Memory B cell (primary cell): ENCODE data around the gene OTOG.

Experiments
- ATAC-seq: fragments of 150-1000 bp; cut with Tn5 transposase; 2 replicates; pipeline ENCODE4 v1.10.0; 2021; ENCODE audit warnings: low read depth, mild to moderate bottlenecking, moderate library complexity
- DNase-seq, 2 donors: peaks; one replicate each; pipeline ENCODE4 v3.0.0; 2022; ENCODE audit warnings: low spot score in 2 of 2
- H3K27ac Mint-ChIP-seq: one replicate; pipeline ENCODE4 v1.8.0; 2022; ENCODE audit warnings: mild to moderate bottlenecking, moderate library complexity, mixed read lengths
- H3K27me3 Mint-ChIP-seq: one replicate; pipeline ENCODE4 v1.8.0; 2022; ENCODE audit warnings: mixed read lengths
- H3K36me3 Mint-ChIP-seq: one replicate; pipeline ENCODE4 v1.8.0; 2022; ENCODE audit warnings: mild to moderate bottlenecking, mixed read lengths
- H3K4me1 Mint-ChIP-seq: one replicate; pipeline ENCODE4 v1.8.0; 2022; ENCODE audit warnings: mixed read lengths
- H3K4me3 Mint-ChIP-seq: one replicate; pipeline ENCODE4 v1.8.0; 2022; ENCODE audit warnings: mild to moderate bottlenecking, moderate library complexity, mixed read lengths
- H3K9me3 Mint-ChIP-seq: one replicate; pipeline ENCODE4 v1.8.0; 2022; ENCODE audit warnings: mixed read lengths

Gene OTOG

GRCh38 chr11:17547051-17547577 lies at the start of gene OTOG:
TSS of gene OTOG (plus strand) at chr11:17547259. CDS start at chr11:17547373, 114 bp downstream.
- H3K36me3 Mint-ChIP-seq = no peaks in the 10 kb centered on the region
- DNase-seq (no peak), ATAC-seq (no peak)
- H3K27ac Mint-ChIP-seq = no peak within 1 kb of the TSS
- no peaks in the 10 kb centered on the region for H3K9me3 Mint-ChIP-seq
- H3K4me3 Mint-ChIP-seq = no peak within 1 kb of the TSS
- H3K27me3 Mint-ChIP-seq = peaks cover 27% of the 10 kb centered on the region
- peaks cover 5% of the 10 kb centered on the region for H3K4me1 Mint-ChIP-seq

DNA sequence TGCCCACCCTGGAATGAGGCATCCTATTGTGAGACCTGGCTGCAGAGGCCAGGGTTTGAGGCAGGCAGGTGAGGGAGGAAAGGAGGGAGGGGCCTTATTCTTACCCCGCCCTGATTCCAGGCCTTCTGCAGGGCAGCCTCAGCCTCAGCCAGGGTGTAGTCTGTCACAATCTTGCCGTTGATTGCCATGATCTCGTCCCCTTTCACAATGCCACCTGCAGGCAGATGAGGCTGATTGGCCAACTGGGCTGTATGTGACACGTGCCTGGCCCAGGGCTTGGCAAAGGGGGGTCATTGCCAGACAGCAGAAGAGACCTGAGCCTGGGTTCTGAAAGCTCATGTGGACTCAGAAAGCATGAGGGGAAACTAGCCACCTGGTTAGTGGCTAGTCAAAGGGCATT lies 49.0 kb upstream of the OTOG start:
- no peaks in the 10 kb centered on the region for H3K9me3 Mint-ChIP-seq
- peak; percentile 39 for ATAC-seq
- H3K4me3 Mint-ChIP-seq = no peak overlapping the region
- no peak for DNase-seq
- no peak overlapping the region for H3K27ac Mint-ChIP-seq
- H3K36me3 Mint-ChIP-seq = no peaks in the 10 kb centered on the region
- H3K4me1 Mint-ChIP-seq = no peaks in the 10 kb centered on the region
- peaks cover 7% of the 10 kb centered on the region for H3K27me3 Mint-ChIP-seq

DNA sequence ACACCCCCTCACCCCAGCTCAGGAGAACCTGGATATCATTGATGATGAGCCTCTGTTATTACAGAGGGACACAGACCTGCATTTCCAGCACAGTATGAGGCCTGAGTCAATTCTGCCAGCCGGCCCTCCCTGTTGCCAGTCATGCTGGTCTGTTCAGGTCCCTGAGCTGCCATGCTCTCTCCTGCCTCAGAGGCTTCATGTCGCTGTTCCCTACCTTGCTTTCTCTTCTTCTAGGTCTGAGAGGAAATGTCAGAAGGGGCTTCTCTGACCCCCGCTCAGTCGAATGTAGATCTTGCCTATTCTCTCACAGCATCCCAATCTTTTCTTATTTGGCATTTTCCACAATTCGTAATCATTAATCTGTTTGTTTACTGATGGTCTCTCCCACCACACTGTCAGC lies 48.6 kb upstream of the OTOG start:
- Mint-ChIP-seq H3K4me3 (no peak overlapping the region), H3K36me3 (no peaks in the 10 kb centered on the region), H3K4me1 (no peaks in the 10 kb centered on the region), H3K9me3 (no peaks in the 10 kb centered on the region), H3K27ac (no peak overlapping the region), H3K27me3 (peaks cover 7% of the 10 kb centered on the region)
- ATAC-seq = no peak
- DNase-seq = no peak

DNA sequence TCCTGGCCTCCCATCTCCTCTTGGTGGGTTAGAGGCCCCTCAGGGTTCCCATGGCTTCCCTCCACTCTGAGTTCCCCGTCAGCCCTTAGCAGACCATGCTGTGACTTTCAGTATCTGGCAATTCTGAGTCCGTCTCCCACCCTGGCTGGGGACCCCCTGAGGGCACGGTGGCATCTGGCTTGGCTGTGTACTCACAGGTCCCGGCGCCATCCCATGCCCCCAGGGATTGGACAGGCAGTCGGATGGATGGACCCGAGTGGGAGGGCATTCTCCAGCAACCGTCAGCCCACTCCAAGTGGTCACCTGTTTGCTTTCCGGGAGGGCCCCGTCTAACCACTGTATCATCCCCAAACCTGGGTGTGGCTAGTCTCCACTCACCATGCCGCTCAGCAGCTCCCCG lies 46.4 kb upstream of the OTOG start:
- no peak overlapping the region for H3K4me3 Mint-ChIP-seq
- peaks cover 3% of the 10 kb centered on the region for H3K4me1 Mint-ChIP-seq
- no peak for DNase-seq
- no peaks in the 10 kb centered on the region for H3K36me3 Mint-ChIP-seq
- no peak for ATAC-seq
- peaks cover 7% of the 10 kb centered on the region for H3K27me3 Mint-ChIP-seq
- H3K9me3 Mint-ChIP-seq = no peaks in the 10 kb centered on the region
- no peak overlapping the region for H3K27ac Mint-ChIP-seq

- H3K4me3 Mint-ChIP-seq = no peak overlapping the region
- no peak overlapping the region for H3K27ac Mint-ChIP-seq
- DNase-seq (no peak), ATAC-seq (no peak)
- peaks cover 6% of the 10 kb centered on the region for H3K27me3 Mint-ChIP-seq
- no peaks in the 10 kb centered on the region for H3K36me3 Mint-ChIP-seq
- no peaks in the 10 kb centered on the region for H3K9me3 Mint-ChIP-seq
- H3K4me1 Mint-ChIP-seq = peaks cover 3% of the 10 kb centered on the region
These were observed 44.4 kb upstream of the OTOG start for GRCh38 chr11:17502630-17503029.

DNA sequence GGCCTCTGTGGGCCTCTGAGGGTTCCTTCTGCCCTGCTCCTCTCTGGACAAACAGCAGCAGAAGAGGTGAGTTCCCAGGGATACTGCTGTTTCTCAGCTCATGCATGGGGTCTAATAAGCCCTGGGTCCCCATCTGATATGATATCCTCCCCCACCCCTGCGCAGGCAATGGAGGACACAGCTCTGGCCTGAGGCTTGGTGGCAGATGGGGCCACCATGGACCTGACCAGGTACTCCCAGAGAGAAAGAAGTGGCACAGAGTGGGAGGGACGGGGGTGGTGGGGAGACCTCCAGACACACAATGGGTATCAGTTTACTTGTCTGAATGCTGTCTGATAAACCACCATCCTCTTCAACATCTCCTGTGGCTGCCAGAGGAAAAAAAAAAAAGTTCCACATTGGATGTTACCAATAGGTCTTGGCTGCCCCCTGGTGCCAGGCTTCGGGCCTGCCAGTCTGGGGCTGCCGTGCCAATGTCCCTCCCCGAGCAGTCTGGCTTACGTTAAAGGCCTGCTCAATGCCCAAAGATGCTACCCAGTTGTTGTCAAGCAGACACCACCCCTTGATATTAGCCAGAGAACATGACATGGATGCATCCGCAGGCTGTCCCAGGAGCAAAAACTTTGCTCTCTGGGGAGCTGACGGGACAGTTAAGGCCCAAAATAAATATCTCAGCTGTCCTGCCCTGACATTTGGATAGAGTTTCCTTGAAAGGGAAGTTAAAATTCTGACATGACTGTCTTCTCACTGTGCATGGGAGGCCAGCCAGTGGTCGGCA lies 42.5 kb upstream of the OTOG start:
- DNase-seq = peak; percentile 77
- H3K9me3 Mint-ChIP-seq = no peaks in the 10 kb centered on the region
- ATAC-seq = peak; percentile 90
- H3K36me3 Mint-ChIP-seq = no peaks in the 10 kb centered on the region
- H3K27me3 Mint-ChIP-seq = peaks cover 10% of the 10 kb centered on the region
- peaks cover 3% of the 10 kb centered on the region for H3K4me1 Mint-ChIP-seq
- no peak overlapping the region for H3K27ac Mint-ChIP-seq
- H3K4me3 Mint-ChIP-seq = no peak overlapping the region

DNA sequence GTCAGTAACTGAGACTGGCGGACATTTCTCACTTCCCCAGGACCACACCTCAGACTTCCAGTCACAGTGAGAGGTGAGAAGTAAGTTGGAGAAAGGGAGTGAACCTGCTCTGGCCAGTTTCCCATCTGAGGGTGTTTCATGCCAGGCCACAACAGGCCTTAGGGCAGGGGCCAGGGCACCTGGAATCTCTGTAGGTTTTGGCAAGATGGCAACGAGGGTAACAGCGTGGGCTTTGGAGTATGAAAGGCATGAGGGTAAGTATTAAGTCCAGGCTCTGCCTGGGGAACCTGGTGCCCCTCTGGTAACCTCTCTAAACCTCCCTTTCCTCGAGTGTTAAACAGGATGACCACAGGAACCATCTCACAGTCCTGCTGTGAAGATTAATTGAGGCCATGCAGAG lies 41.9 kb upstream of the OTOG start:
- Mint-ChIP-seq H3K4me3 (no peak overlapping the region), H3K4me1 (peaks cover 3% of the 10 kb centered on the region), H3K27me3 (peaks cover 9% of the 10 kb centered on the region), H3K27ac (no peak overlapping the region), H3K9me3 (no peaks in the 10 kb centered on the region), H3K36me3 (no peaks in the 10 kb centered on the region)
- DNase-seq (no peak), ATAC-seq (no peak)

DNA sequence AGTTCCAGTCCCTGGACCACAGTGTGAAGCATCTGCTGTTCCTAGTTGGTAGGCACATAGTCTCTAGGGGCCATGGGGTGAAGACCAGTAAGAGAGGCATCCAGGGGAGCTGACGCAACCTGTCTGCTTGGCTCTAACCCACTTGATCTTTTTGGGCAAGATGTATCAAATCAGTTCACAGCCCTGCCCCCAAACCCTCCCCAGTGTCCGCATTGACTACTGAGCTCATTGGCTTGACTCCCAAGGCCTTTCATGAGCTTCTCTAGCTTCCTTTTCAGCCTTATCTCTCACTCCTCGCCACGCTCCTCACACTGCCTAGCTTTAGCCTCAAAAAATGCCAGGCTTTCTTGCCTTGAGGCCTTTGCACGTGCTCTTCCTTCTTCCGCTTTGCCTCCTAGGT lies 40.7 kb upstream of the OTOG start:
- ATAC-seq (no peak), DNase-seq (no peak)
- no peaks in the 10 kb centered on the region for H3K36me3 Mint-ChIP-seq
- peaks cover 9% of the 10 kb centered on the region for H3K27me3 Mint-ChIP-seq
- no peaks in the 10 kb centered on the region for H3K9me3 Mint-ChIP-seq
- no peak overlapping the region for H3K4me3 Mint-ChIP-seq
- H3K27ac Mint-ChIP-seq = no peak overlapping the region
- peaks cover 3% of the 10 kb centered on the region for H3K4me1 Mint-ChIP-seq

- peaks cover 9% of the 10 kb centered on the region for H3K27me3 Mint-ChIP-seq
- no peaks in the 10 kb centered on the region for H3K9me3 Mint-ChIP-seq
- H3K4me3 Mint-ChIP-seq = no peak overlapping the region
- ATAC-seq = no peak
- H3K36me3 Mint-ChIP-seq = no peaks in the 10 kb centered on the region
- no peak for DNase-seq
- H3K4me1 Mint-ChIP-seq = peaks cover 3% of the 10 kb centered on the region
- no peak overlapping the region for H3K27ac Mint-ChIP-seq
These were observed 40.1 kb upstream of the OTOG start for GRCh38 chr11:17506942-17507341.

- DNase-seq (no peak), ATAC-seq (no peak)
- Mint-ChIP-seq H3K36me3 (no peaks in the 10 kb centered on the region), H3K27ac (no peak overlapping the region), H3K9me3 (no peaks in the 10 kb centered on the region), H3K27me3 (peaks cover 9% of the 10 kb centered on the region), H3K4me1 (peaks cover 3% of the 10 kb centered on the region), H3K4me3 (no peak overlapping the region)
These were observed 39.3 kb upstream of the OTOG start for GRCh38 chr11:17507773-17508172.

DNA sequence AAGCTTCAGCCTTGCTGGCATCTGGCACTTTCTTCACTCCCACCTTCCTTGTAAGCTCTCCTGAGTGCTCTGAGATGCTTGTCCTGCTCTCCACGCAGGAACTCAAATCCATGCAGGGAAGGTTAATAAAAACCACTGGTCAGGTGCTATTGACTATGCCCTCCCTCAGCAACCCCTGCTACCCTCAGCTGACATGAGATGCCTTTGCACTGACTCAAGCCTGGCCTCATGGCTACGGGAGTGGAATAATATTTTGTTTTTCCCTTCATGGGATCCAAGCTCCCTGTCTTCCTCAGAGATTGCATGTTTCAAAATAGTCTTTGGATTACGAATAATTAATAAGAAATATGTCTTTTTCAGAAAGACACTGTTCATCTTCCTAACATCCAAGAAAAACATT lies 38.8 kb upstream of the OTOG start:
- Mint-ChIP-seq H3K36me3 (no peaks in the 10 kb centered on the region), H3K9me3 (no peaks in the 10 kb centered on the region), H3K4me1 (peaks cover 3% of the 10 kb centered on the region), H3K27me3 (peaks cover 9% of the 10 kb centered on the region), H3K4me3 (no peak overlapping the region), H3K27ac (no peak overlapping the region)
- ATAC-seq (no peak), DNase-seq (no peak)

DNA sequence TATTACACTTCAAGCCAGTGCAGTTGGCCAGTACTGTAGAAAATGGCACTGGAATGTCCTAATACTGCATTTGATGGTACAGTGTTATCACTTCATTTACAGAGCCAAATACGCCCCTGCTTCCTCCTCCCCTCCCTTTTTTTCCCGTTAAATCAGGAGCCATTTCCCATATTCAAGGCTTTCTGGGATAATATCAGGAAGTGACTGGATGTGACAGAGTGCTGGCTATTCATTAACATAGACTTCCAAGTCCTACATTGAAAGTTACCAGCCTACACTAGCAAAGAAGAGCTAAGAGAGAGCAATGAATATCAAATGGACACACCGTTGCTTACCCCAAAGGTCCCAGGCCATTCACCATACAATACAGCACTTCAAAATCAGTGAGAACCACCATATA lies 38.3 kb upstream of the OTOG start:
- H3K9me3 Mint-ChIP-seq = no peaks in the 10 kb centered on the region
- ATAC-seq = no peak
- no peak overlapping the region for H3K27ac Mint-ChIP-seq
- H3K27me3 Mint-ChIP-seq = peaks cover 9% of the 10 kb centered on the region
- no peak for DNase-seq
- no peak overlapping the region for H3K4me3 Mint-ChIP-seq
- H3K4me1 Mint-ChIP-seq = peaks cover 3% of the 10 kb centered on the region
- no peaks in the 10 kb centered on the region for H3K36me3 Mint-ChIP-seq

GRCh38 chr11:17510507-17511206 lies 36.4 kb upstream of the OTOG start:
- Mint-ChIP-seq H3K4me3 (no peak overlapping the region), H3K27me3 (peaks cover 9% of the 10 kb centered on the region), H3K36me3 (no peaks in the 10 kb centered on the region), H3K4me1 (no peaks in the 10 kb centered on the region), H3K27ac (no peak overlapping the region), H3K9me3 (no peaks in the 10 kb centered on the region)
- DNase-seq (no peak), ATAC-seq (no peak)

- DNase-seq = no peak
- Mint-ChIP-seq H3K27me3 (peaks cover 10% of the 10 kb centered on the region), H3K36me3 (no peaks in the 10 kb centered on the region), H3K9me3 (no peaks in the 10 kb centered on the region), H3K4me1 (no peaks in the 10 kb centered on the region), H3K4me3 (no peak overlapping the region), H3K27ac (no peak overlapping the region)
- ATAC-seq = no peak
These were observed 35.5 kb upstream of the OTOG start for GRCh38 chr11:17511571-17511970.
